ENCODE measurements around the gene FAM13C.
"Not testable (repeated sequence)": the region's sequence is repeated elsewhere in the genome, so short reads cannot be mapped to it uniquely, and the experiment has no call there.

Gene FAM13C

GRCh38 chr10:59276133-59276532 lies 86.2 kb downstream of the FAM13C start:
- DNase-seq (ENCODE audit: low read depth), result no peak

- no peak for DNase-seq (ENCODE audit: low read depth)
Measured at GRCh38 chr10:59273445-59273844, 88.9 kb downstream of the FAM13C start.

- DNase-seq (ENCODE audit: low read depth), result no peak
Measured at GRCh38 chr10:59272061-59272460, 90.3 kb downstream of the FAM13C start.

GRCh38 chr10:59271160-59271559 lies 91.2 kb downstream of the FAM13C start:
- DNase-seq (ENCODE audit: low read depth), result no peak

- no peak for DNase-seq (ENCODE audit: low read depth)
Measured at GRCh38 chr10:59270492-59270891, 91.9 kb downstream of the FAM13C start.

GRCh38 chr10:59269651-59270050 lies 92.7 kb downstream of the FAM13C start:
- no peak for DNase-seq (ENCODE audit: low read depth)

GRCh38 chr10:59268460-59268859 lies 93.9 kb downstream of the FAM13C start:
- DNase-seq (ENCODE audit: low read depth), result no peak

- no peak for DNase-seq (ENCODE audit: low read depth)
Measured at GRCh38 chr10:59266321-59266720, 96.0 kb downstream of the FAM13C start.

GRCh38 chr10:59265141-59265540 lies 97.2 kb downstream of the FAM13C start:
- DNase-seq (ENCODE audit: low read depth), result no peak

- DNase-seq (ENCODE audit: low read depth), result no peak
Measured at GRCh38 chr10:59258890-59259289, 103.5 kb downstream of the FAM13C start.

GRCh38 chr10:59257224-59257623 lies 105.1 kb downstream of the FAM13C start:
- DNase-seq (ENCODE audit: low read depth), result no peak

- no peak for DNase-seq (ENCODE audit: low read depth)
Measured at GRCh38 chr10:59255463-59255862, 106.9 kb downstream of the FAM13C start.

- DNase-seq (ENCODE audit: low read depth), result no peak
Measured at GRCh38 chr10:59252491-59252890, 109.9 kb downstream of the FAM13C start.

GRCh38 chr10:59245686-59246085 lies 116.7 kb downstream of the FAM13C start:
- DNase-seq (ENCODE audit: low read depth), result no peak

- DNase-seq (ENCODE audit: low read depth), result no peak
Measured at GRCh38 chr10:59244871-59245270, 117.5 kb downstream of the FAM13C start.

GRCh38 chr10:59243611-59244195 lies 118.6 kb downstream of the FAM13C start:
- no peak for DNase-seq (ENCODE audit: low read depth)

GRCh38 chr10:59242991-59243390 lies 119.4 kb downstream of the FAM13C start:
- DNase-seq (ENCODE audit: low read depth), result no peak

- no peak for DNase-seq (ENCODE audit: low read depth)
Measured at GRCh38 chr10:59242057-59242456, 120.3 kb downstream of the FAM13C start.

GRCh38 chr10:59240582-59241183 lies 121.7 kb downstream of the FAM13C start:
- DNase-seq (ENCODE audit: low read depth), result peak; percentile 2

- DNase-seq (ENCODE audit: low read depth), result not testable (repeated sequence)
Measured at GRCh38 chr10:59239108-59239507, 123.2 kb downstream of the FAM13C start.

- DNase-seq (ENCODE audit: low read depth), result no peak
Measured at GRCh38 chr10:59237775-59238174, 124.6 kb downstream of the FAM13C start.

GRCh38 chr10:59236064-59236697 lies 126.2 kb downstream of the FAM13C start:
- DNase-seq (ENCODE audit: low read depth), result no peak

- no peak for DNase-seq (ENCODE audit: low read depth)
Measured at GRCh38 chr10:59234816-59235429, 127.4 kb downstream of the FAM13C start.

Data from CMK (cell line).